SH-SY5Y (cell line): Measurements from ENCODE around the gene PDE4D.

ENCODE experiments used
- GATA2 ChIP-seq: IDR thresholded peaks from 2 replicates; pipeline ENCODE4 v1.6.1; 2011; ENCODE audit warnings: mild to moderate bottlenecking, low read depth, low read length
- GATA3 ChIP-seq: IDR thresholded peaks from 2 replicates; pipeline ENCODE4 v1.6.1; 2011; ENCODE audit warnings: low read depth, mild to moderate bottlenecking, low read length, moderate library complexity

DNA sequence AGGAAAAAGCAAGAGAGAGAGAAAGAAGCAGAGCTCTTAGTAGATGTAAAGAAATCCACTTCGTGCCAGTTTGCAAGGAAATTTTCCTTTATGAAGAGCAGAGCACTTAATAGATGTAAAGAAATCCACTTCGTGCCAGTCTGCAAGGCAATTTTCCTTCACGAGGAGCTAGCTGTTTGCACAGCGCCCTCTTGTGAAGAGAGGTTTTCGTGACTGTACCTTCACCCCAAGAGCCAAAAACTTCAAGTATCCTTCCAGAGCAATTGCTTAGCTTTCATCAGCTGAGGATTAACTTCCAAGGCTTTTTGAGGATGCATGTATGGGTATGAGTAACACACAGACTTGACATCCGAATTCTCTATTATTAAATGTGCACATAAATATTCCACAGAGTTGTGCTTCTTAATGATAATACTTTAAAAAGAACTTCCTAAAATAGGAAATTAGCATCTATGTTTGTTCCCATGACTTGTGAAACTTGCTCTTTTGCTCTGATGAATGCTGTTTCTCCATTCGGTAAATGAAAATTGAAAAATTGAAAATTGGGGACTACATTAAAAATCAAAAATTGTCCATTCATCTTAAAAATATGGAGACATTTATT, 525.6 kb downstream of the PDE4D start:
- no peak for TF ChIP-seq GATA3
- no peak for TF ChIP-seq GATA2
